HepG2 (cell line): ENCODE measurements around the gene JOSD2. TPM values are rescaled to one million over a fixed set of nuclear protein-coding genes. Genes with fewer than 3 reads are reported as not detected.

Source experiments
- ATAC-seq: fragments of 200-7000 bp; cut with Tn5 transposase; 3 replicates; pipeline ENCODE4 v1.9.1; 2020; ENCODE audit warnings: mild to moderate bottlenecking, moderate library complexity
- BruUV-seq: library from RNA; stranded (reverse); fragments of 400-500 nt; replicated peaks from 2 replicates; lab custom pipeline; 2021; lab: Mats Ljungman, UMichigan
- CTCF ChIA-PET: fragments of 300-600 bp; formaldehyde crosslinking; extraction: SDS; loops from one replicate; lab custom pipeline; 2021; ENCODE audit warnings: low total read pairs, inconsistent platforms, low intra/inter-chr PET ratio; lab: Yijun Ruan, JAX
- POLR2A ChIA-PET: fragments of 350-600 bp; sonication (Branson Sonifier 250); formaldehyde crosslinking; loops from one replicate; lab custom pipeline; 2020; ENCODE audit warnings: antibody characterized with exemption, inconsistent platforms; lab: Yijun Ruan, JAX
- DNase-seq: peaks from one replicate; pipeline ENCODE4 v3.0.0-alpha.2; 2015; ENCODE audit warnings: low spot score
- FAIRE-seq: peaks from 3 replicates; lab custom pipeline; 2011; peaks lifted over from hg19 to GRCh38; lab: Jason Lieb, UNC
- H2AFZ ChIP-seq: one replicate; pipeline ENCODE4 v1.6.1; 2011; ENCODE audit warnings: low read length, inconsistent platforms
- H3K27ac ChIP-seq: fragments of 300-600 bp; 3 replicates; pipeline ENCODE4 v1.8.0; 2011; ENCODE audit warnings: mixed run types, mild to moderate bottlenecking, mixed read lengths, low read length, inconsistent platforms; ENCODE audit not compliant: insufficient read depth; ENCODE audit errors: extremely low read length
- H3K27me3 ChIP-seq, 2 experiments: fragments of 200-600 bp in 1 of 2; 2 replicates in 1 of 2; 3 replicates in 1 of 2; pipeline versions ENCODE4 v1.6.0 to v1.8.0; 2011; ENCODE audit warnings: low read length in 2 of 2, mild to moderate bottlenecking in 2 of 2, moderate library complexity in 2 of 2, inconsistent platforms in 1 of 2; ENCODE audit not compliant: insufficient read depth in 2 of 2, control insufficient read depth in 1 of 2
- H3K36me3 ChIP-seq, 2 experiments: fragments of 200-600 bp in 1 of 2; replicated peaks in 1 of 2; 2 replicates in 1 of 2; 3 replicates in 1 of 2; pipeline versions ENCODE4 v1.5.1 to v1.8.0; 2011; ENCODE audit warnings: low read length in 2 of 2, inconsistent platforms in 1 of 2; ENCODE audit not compliant: insufficient read depth in 2 of 2, control insufficient read depth in 1 of 2
- H3K4me1 ChIP-seq: 2 replicates; pipeline ENCODE4 v1.5.1; 2012; ENCODE audit warnings: low read length, inconsistent platforms; ENCODE audit not compliant: insufficient read depth
- H3K4me2 ChIP-seq: 2 replicates; pipeline ENCODE4 v1.6.0; 2011; ENCODE audit warnings: low read depth, low read length, inconsistent platforms
- H3K4me3 ChIP-seq, 3 experiments: fragments of 200-600 bp in 1 of 3; sonication (generic), shearing (Covaris generic) in 1 of 3; replicated peaks in 1 of 3; 2 replicates each; pipeline ENCODE4 v1.5.1; 2011 to 2016; ENCODE audit warnings: low read length in 3 of 3, inconsistent platforms in 2 of 3, low read depth in 2 of 3, mild to moderate bottlenecking in 2 of 3, control low read depth in 1 of 3, mixed read lengths in 1 of 3; ENCODE audit not compliant: insufficient read depth in 1 of 3
- H3K79me2 ChIP-seq: one replicate; pipeline ENCODE4 v1.6.1; 2011; ENCODE audit warnings: low read length, inconsistent platforms; ENCODE audit not compliant: insufficient read depth
- H3K9ac ChIP-seq: 2 replicates; pipeline ENCODE4 v1.6.0; 2011; ENCODE audit warnings: mild to moderate bottlenecking, low read depth, low read length, inconsistent platforms; ENCODE audit not compliant: insufficient read depth
- H3K9me3 ChIP-seq: 2 replicates; pipeline ENCODE4 v1.5.1; 2012; ENCODE audit warnings: mild to moderate bottlenecking, low read length
- H4K20me1 ChIP-seq: 2 replicates; pipeline ENCODE4 v1.6.0; 2011; ENCODE audit warnings: inconsistent platforms, mild to moderate bottlenecking, low read length, moderate library complexity; ENCODE audit not compliant: insufficient read depth
- CHD4 ChIP-seq: fragments of 200-600 bp; sonication (generic); IDR thresholded peaks from 2 replicates; pipeline ENCODE4 v1.7.0; 2017; ENCODE audit warnings: mild to moderate bottlenecking, low read length, borderline replicate concordance
- HNF4G ChIP-seq, 2 experiments: sonication (generic) in 1 of 2; formaldehyde crosslinking in 1 of 2; IDR thresholded peaks; 2 replicates each; pipeline versions ENCODE4 v1.4.0 to v1.6.1; 2011 to 2020; ENCODE audit warnings: borderline replicate concordance in 2 of 2, low read depth in 2 of 2, mild to moderate bottlenecking in 2 of 2, low read length in 1 of 2, missing genetic modification reagents in 1 of 2, moderate library complexity in 1 of 2
- KAT8 ChIP-seq: IDR thresholded peaks from 2 replicates; pipeline ENCODE4 v1.6.1; 2016; ENCODE audit warnings: missing genetic modification reagents, missing compliant biosample characterization
- KDM5A ChIP-seq: fragments of 200-600 bp; sonication (generic); IDR thresholded peaks from 2 replicates; pipeline ENCODE4 v1.7.0; 2018; ENCODE audit warnings: antibody characterized with exemption, mild to moderate bottlenecking, low read length, borderline replicate concordance
- KMT2B ChIP-seq: IDR thresholded peaks from 2 replicates; pipeline ENCODE4 v1.6.1; 2016; ENCODE audit warnings: missing genetic modification reagents, missing compliant biosample characterization
- NCOA2 ChIP-seq: sonication (generic); formaldehyde crosslinking; IDR thresholded peaks from 2 replicates; pipeline ENCODE4 v1.8.0; 2022; ENCODE audit warnings: inconsistent platforms
- NR3C1 ChIP-seq: sonication (generic); formaldehyde crosslinking; IDR thresholded peaks from 2 replicates; pipeline ENCODE4 v1.4.0; 2020; ENCODE audit warnings: missing genetic modification reagents
- POLR2AphosphoS5 ChIP-seq: IDR thresholded peaks from 2 replicates; pipeline ENCODE4 v1.6.1; 2012; ENCODE audit warnings: low read depth, low read length
- SRF ChIP-seq: IDR thresholded peaks from 2 replicates; pipeline ENCODE4 v1.6.1; 2011; ENCODE audit warnings: mild to moderate bottlenecking, low read depth, low read length, moderate library complexity
- THRA ChIP-seq: sonication (generic); formaldehyde crosslinking; IDR thresholded peaks from 2 replicates; pipeline ENCODE4 v1.4.0; 2020; ENCODE audit warnings: missing genetic modification reagents, borderline replicate concordance
- ZFYVE20 ChIP-seq: sonication (generic); formaldehyde crosslinking; IDR thresholded peaks from 2 replicates; pipeline ENCODE4 v1.8.0; 2023; ENCODE audit warnings: low read depth, mild to moderate bottlenecking, moderate library complexity, missing genetic modification reagents, borderline replicate concordance
- ZNF264 ChIP-seq: sonication (generic); formaldehyde crosslinking; IDR thresholded peaks from 2 replicates; pipeline ENCODE4 v1.4.0; 2020; ENCODE audit warnings: missing genetic modification reagents
- ZNF605 ChIP-seq: sonication (generic); formaldehyde crosslinking; IDR thresholded peaks from 2 replicates; pipeline ENCODE4 v1.8.0; 2022; ENCODE audit warnings: mild to moderate bottlenecking, missing genetic modification reagents
- ZNF674 ChIP-seq: sonication (generic); formaldehyde crosslinking; IDR thresholded peaks from 2 replicates; pipeline ENCODE4 v1.5.0; 2020; ENCODE audit warnings: low read depth, mild to moderate bottlenecking, missing genetic modification reagents
- ZNF749 ChIP-seq: sonication (generic); formaldehyde crosslinking; IDR thresholded peaks from 2 replicates; pipeline ENCODE4 v1.8.0; 2022; ENCODE audit warnings: mild to moderate bottlenecking, missing genetic modification reagents, moderate library complexity, borderline replicate concordance
- WGBS: methylation state at CpG from one replicate; pipeline ENCODE4 v1.1.6; 2017; ENCODE audit warnings: low lambda C conversion rate; 5-methylcytosine and 5-hydroxymethylcytosine counted together
- in situ Hi-C: cut with HindIII; loops from 2 replicates; pipeline ENCODE4 v1.10.0; 2017; ENCODE audit warnings: low pct_unique_long_range_greater_than_20kb; ENCODE audit not compliant: extremely low pct_ligation_motif_present
- intact Hi-C: fragments of 100-400 bp; cut with micrococcal nuclease; formaldehyde crosslinking; loops from one replicate; pipeline ENCODE4 v1.10.0; 2022; ENCODE audit not compliant: unreplicated experiment
- polyA plus RNA-seq, 8 experiments: library from polyadenylated mRNA; depleted of rRNA in 3 of 8; stranded (reverse) in 7 of 8; unstranded in 1 of 8; fragments of >200 nt; fragmentation: Illumina TruSeq in 4 of 8; extraction: Trizol in 4 of 8; gene quantifications; 2 replicates each; pipeline versions ENCODE4 v1.2.1 to v1.2.3, GENCODE V29; 2011 to 2016; ENCODE audit warnings: low read depth in 4 of 8, missing spikeins in 1 of 8, mixed read lengths in 1 of 8; ENCODE audit not compliant: insufficient read depth in 1 of 8
- total RNA-seq, 5 experiments: library from RNA; depleted of rRNA; stranded (reverse); fragments of >200 nt; fragmentation: Illumina TruSeq; extraction: Trizol; gene quantifications; 2 replicates each; pipeline ENCODE4 v1.2.3, GENCODE V29; 2016; ENCODE audit warnings: low read depth in 1 of 5
- TF ChIP-seq, protein P1 (sequence below): sonication (generic); formaldehyde crosslinking; IDR thresholded peaks from 2 replicates; pipeline ENCODE4 v1.8.1; 2023; ENCODE audit warnings: mild to moderate bottlenecking, moderate library complexity, missing genetic modification reagents
- TF ChIP-seq, protein P2 (sequence below): sonication (generic); formaldehyde crosslinking; conservative IDR thresholded peaks from 2 replicates; pipeline ENCODE4 v1.4.0; 2020; ENCODE audit warnings: missing genetic modification reagents

JOSD2 gene
- total and polyA plus RNA-seq, 2 of the 13 experiments (the other 11 are each of a cell fraction or from before 2014, with no cell fraction given) = 2.0 to 4.1 TPM

GRCh38 chr19:50508843-50509190, 2.2 kb downstream of the JOSD2 start:
- FAIRE-seq = no peak
- BruUV-seq = no TSS peak

DNA sequence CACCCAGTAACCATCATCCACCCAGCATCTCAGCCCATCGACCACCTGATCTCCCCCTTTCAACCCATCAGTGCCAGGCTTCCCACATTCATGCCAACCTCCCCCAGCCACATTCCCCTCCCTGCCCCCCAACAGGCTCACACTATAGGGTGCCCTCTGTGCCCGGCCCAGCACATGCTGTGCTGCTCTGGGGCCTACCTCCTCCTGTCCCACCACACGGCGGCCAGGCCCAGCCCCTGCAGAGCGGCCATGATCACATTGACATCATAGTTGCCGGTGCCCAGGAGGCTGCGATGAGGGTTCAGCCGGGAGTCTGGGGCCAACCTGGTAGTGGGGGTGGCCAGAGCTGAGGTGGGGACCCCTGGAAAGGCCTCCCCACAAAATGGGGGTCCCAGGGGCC, 3.6 kb downstream of the JOSD2 start:
- Histone ChIP-seq H3K9me3 (no peaks in the 10 kb centered on the region), H2AFZ (no peak overlapping the region), H3K9ac (no peak overlapping the region), H3K27me3 (no peaks in the 10 kb centered on the region; a peak in 2 of 5 replicates), H4K20me1 (no peaks in the 10 kb centered on the region), H3K27ac (no peak overlapping the region), H3K4me2 (no peak overlapping the region), H3K36me3 (no peaks in the 10 kb centered on the region), H3K79me2 (no peaks in the 10 kb centered on the region), H3K4me3 (no peak overlapping the region), H3K4me1 (peaks cover 11% of the 10 kb centered on the region)
- ChIA-PET CTCF (no interaction called here), POLR2A (no interaction called here)
- WGBS = 76% methylated on average over 6 of the region's 8 CpGs
- TF ChIP-seq NR3C1 (CRISPR knock-in tag) (no peak), KMT2B (no peak), POLR2AphosphoS5 (no peak), THRA (CRISPR knock-in tag) (no peak), HNF4G (IDR thresholded peaks at IDR 0.05; ENCODE audit: borderline replicate concordance, low read depth, low read length) (no peak), HNF4G (CRISPR knock-in tag; IDR thresholded peaks at IDR 0.05; ENCODE audit: borderline replicate concordance, low read depth) (no peak), ZNF749 (CRISPR knock-in tag) (no peak), ZNF264 (CRISPR knock-in tag) (no peak), NCOA2 (no peak), KAT8 (CRISPR knock-in tag) (no peak)
- TF ChIP-seq, protein P1, sequence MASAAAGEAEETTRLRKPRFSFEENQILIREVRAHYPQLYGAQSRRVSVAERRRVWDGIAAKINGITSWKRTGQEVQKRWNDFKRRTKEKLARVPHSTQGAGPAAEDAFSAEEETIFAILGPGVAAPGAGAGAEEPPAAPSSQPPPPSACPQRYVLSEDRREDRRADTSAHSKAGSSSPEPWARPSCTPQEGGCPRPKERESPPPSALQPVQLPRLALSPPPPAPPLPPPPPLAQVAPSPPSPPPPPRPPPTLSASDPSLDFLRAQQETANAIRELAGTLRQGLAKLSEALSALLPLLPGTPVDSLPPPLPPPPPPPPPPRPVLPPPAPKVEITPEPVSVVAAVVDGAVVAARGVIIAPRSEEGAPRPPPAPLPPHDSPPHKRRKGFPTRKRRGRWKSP = no peak
- no TSS peak for BruUV-seq
- no peak for ATAC-seq
- intact Hi-C loops (no loop called here), in situ Hi-C loops (no loop called here)
- FAIRE-seq = no peak
- no peak for DNase-seq

More at GRCh38 chr19:50508843-50509190, 2.2 kb downstream of the JOSD2 start:
- Histone ChIP-seq H3K36me3 (no peaks in the 10 kb centered on the region), H3K27ac (no peak overlapping the region), H4K20me1 (no peaks in the 10 kb centered on the region), H3K9me3 (no peaks in the 10 kb centered on the region), H3K4me2 (no peak overlapping the region), H3K27me3 (no peaks in the 10 kb centered on the region; a peak in 3 of 5 replicates), H3K4me1 (peaks cover 25% of the 10 kb centered on the region), H2AFZ (no peak overlapping the region), H3K79me2 (no peaks in the 10 kb centered on the region), H3K9ac (no peak overlapping the region)
- DNase-seq = no peak
- intact Hi-C loops (no loop called here), in situ Hi-C loops (no loop called here)
- CTCF ChIA-PET = no interaction called here
- TF ChIP-seq SRF (no peak), CHD4 (no peak), KDM5A (no peak), ZNF605 (CRISPR knock-in tag) (no peak), ZFYVE20 (CRISPR knock-in tag) (no peak), ZNF674 (CRISPR knock-in tag) (no peak)
- TF ChIP-seq, protein P2, sequence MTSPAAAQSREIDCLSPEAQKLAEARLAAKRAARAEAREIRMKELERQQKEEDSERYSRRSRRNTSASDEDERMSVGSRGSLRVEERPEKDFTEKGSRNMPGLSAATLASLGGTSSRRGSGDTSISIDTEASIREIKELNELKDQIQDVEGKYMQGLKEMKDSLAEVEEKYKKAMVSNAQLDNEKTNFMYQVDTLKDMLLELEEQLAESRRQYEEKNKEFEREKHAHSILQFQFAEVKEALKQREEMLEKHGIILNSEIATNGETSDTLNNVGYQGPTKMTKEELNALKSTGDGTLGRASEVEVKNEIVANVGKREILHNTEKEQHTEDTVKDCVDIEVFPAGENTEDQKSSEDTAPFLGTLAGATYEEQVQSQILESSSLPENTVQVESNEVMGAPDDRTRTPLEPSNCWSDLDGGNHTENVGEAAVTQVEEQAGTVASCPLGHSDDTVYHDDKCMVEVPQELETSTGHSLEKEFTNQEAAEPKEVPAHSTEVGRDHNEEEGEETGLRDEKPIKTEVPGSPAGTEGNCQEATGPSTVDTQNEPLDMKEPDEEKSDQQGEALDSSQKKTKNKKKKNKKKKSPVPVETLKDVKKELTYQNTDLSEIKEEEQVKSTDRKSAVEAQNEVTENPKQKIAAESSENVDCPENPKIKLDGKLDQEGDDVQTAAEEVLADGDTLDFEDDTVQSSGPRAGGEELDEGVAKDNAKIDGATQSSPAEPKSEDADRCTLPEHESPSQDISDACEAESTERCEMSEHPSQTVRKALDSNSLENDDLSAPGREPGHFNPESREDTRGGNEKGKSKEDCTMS (CRISPR knock-in tag) = no peak
- TF ChIP-seq, all 625 proteins: peak for 0
- no peak for ATAC-seq
- H3K4me3 ChIP-seq = no peak overlapping the region
- POLR2A ChIA-PET = no interaction called here
- WGBS = 52% methylated on average over 3 of the region's 3 CpGs
